ENCODE measurements around the gene MRPL39.

The MRPL39 gene

DNA sequence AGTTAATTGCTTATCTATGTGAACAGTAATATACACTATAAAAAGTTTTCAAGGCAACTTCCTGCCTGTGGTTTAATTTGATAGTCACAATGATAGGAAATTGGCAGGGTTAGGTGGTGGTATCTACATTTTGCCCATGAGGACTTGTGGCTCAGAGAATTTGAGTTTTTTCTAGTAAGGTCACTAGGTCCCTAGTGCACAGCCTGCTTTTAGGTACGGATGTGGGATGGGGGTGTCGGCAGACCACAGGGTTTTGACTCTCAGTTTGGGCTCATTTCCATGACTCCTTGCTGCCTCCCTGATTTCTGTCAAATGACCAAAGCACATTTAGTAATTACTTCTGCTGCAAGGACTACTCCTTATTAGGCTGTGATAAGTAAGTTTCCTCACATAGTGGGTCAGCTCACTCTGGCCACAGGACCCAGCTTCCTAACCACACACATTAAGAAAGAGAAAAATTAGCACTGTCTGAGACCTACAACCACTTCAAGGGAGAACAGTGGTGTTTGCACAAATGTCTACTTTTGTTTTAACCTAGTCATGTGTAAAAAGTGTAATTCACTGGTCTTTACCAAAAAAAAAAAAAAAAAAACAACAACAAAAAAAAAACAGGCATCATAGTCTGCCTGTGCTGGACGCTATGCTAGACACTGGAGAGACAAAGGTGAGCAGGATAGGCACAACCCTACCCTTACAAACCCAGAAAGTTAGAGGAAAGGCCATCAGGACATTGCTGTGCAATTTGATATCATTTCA is 43.7 kb downstream of the MRPL39 start:
- no peaks in the 10 kb centered on the region; the same call in 1 of the 2 replicates for H3K36me3 ChIP-seq
- no peak overlapping the region for H3K4me3 ChIP-seq (ENCODE audit: low read depth, low read length)
- H3K27me3 ChIP-seq, result no peaks in the 10 kb centered on the region
- H3K4me1 ChIP-seq, result no peaks in the 10 kb centered on the region
- TF ChIP-seq, protein P1, sequence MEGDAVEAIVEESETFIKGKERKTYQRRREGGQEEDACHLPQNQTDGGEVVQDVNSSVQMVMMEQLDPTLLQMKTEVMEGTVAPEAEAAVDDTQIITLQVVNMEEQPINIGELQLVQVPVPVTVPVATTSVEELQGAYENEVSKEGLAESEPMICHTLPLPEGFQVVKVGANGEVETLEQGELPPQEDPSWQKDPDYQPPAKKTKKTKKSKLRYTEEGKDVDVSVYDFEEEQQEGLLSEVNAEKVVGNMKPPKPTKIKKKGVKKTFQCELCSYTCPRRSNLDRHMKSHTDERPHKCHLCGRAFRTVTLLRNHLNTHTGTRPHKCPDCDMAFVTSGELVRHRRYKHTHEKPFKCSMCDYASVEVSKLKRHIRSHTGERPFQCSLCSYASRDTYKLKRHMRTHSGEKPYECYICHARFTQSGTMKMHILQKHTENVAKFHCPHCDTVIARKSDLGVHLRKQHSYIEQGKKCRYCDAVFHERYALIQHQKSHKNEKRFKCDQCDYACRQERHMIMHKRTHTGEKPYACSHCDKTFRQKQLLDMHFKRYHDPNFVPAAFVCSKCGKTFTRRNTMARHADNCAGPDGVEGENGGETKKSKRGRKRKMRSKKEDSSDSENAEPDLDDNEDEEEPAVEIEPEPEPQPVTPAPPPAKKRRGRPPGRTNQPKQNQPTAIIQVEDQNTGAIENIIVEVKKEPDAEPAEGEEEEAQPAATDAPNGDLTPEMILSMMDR (IDR thresholded peaks at IDR 0.05; ENCODE audit: low read depth, low read length), result no peak
- DNase-seq, result no peak
- no peaks in the 10 kb centered on the region for H3K9me3 ChIP-seq

DNA sequence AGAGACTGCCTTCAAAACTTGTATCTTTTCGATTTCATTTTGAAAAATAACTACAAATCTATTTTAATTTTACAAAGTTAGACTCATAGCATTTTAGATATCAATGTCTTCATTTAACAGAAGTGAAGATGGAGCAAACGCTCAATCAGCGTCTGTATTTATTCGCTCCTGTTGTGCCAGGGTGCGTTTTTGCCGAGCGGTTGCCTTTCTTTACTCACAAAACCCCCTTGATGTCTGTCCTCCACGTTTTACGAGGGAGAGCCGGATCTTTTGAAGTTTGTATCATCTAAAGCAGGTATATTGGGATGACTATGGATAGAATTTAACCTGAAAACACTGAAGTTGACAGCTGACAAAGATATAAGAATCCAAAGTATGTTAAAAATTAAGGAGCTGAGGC is 44.6 kb downstream of the MRPL39 start:
- H3K27me3 ChIP-seq, result no peaks in the 10 kb centered on the region
- no peaks in the 10 kb centered on the region for H3K9me3 ChIP-seq
- no peaks in the 10 kb centered on the region; the same call in 1 of the 2 replicates for H3K36me3 ChIP-seq
- H3K4me1 ChIP-seq, result no peaks in the 10 kb centered on the region
- DNase-seq, result no peak
- no peak overlapping the region for H3K4me3 ChIP-seq (ENCODE audit: low read depth, low read length)
- TF ChIP-seq, protein P1 (IDR thresholded peaks at IDR 0.05; ENCODE audit: low read depth, low read length), result no peak

GRCh38 chr21:25561668-25562641 is 45.3 kb downstream of the MRPL39 start:
- no peaks in the 10 kb centered on the region for H3K4me1 ChIP-seq
- DNase-seq, result peak; percentile 30

GRCh38 chr21:25560891-25561290 is 46.4 kb downstream of the MRPL39 start:
- Histone ChIP-seq H3K36me3 (no peaks in the 10 kb centered on the region; the same call in 1 of the 2 replicates), H3K9me3 (no peaks in the 10 kb centered on the region), H3K4me3 (ENCODE audit: low read depth, low read length) (no peak overlapping the region), H3K27me3 (no peaks in the 10 kb centered on the region), H3K4me1 (no peaks in the 10 kb centered on the region)
- TF ChIP-seq, protein P1 (IDR thresholded peaks at IDR 0.05; ENCODE audit: low read depth, low read length), result no peak
- no peak for DNase-seq

More at GRCh38 chr21:25561668-25562641, 45.3 kb downstream of the MRPL39 start:
- peak overlapping the region; percentile 38 for H3K4me3 ChIP-seq (ENCODE audit: low read depth, low read length)
- no peaks in the 10 kb centered on the region for H3K9me3 ChIP-seq
- H3K27me3 ChIP-seq, result no peaks in the 10 kb centered on the region
- no peaks in the 10 kb centered on the region; the same call in 1 of the 2 replicates for H3K36me3 ChIP-seq
- TF ChIP-seq, protein P1 (IDR thresholded peaks at IDR 0.05; ENCODE audit: low read depth, low read length), result no peak

GRCh38 chr21:25560271-25560685 is 47.0 kb downstream of the MRPL39 start:
- DNase-seq, result no peak
- no peaks in the 10 kb centered on the region for H3K9me3 ChIP-seq
- H3K4me3 ChIP-seq (ENCODE audit: low read depth, low read length), result no peak overlapping the region

More at GRCh38 chr21:25560271-25560685, 47.0 kb downstream of the MRPL39 start:
- Histone ChIP-seq H3K27me3 (no peaks in the 10 kb centered on the region), H3K4me1 (no peaks in the 10 kb centered on the region), H3K36me3 (no peaks in the 10 kb centered on the region; the same call in 1 of the 2 replicates)
- TF ChIP-seq, protein P1 (IDR thresholded peaks at IDR 0.05; ENCODE audit: low read depth, low read length), result no peak
